NB4 (cell line): ENCODE results near the gene ZNF628.

Experiments
- MAX ChIP-seq: IDR thresholded peaks from 2 replicates; pipeline ENCODE4 v1.6.1; 2011; ENCODE audit warnings: low read depth, low read length
- POLR2A ChIP-seq: IDR thresholded peaks from 2 replicates; pipeline ENCODE4 v1.6.1; 2011; ENCODE audit warnings: mild to moderate bottlenecking; ENCODE audit not compliant: insufficient read length; ENCODE audit errors: extremely low read depth
- TF ChIP-seq, protein P1 (sequence below): IDR thresholded peaks from one replicate; pipeline ENCODE4 v1.5.1; 2012; ENCODE audit warnings: low read depth, low read length

DNA sequence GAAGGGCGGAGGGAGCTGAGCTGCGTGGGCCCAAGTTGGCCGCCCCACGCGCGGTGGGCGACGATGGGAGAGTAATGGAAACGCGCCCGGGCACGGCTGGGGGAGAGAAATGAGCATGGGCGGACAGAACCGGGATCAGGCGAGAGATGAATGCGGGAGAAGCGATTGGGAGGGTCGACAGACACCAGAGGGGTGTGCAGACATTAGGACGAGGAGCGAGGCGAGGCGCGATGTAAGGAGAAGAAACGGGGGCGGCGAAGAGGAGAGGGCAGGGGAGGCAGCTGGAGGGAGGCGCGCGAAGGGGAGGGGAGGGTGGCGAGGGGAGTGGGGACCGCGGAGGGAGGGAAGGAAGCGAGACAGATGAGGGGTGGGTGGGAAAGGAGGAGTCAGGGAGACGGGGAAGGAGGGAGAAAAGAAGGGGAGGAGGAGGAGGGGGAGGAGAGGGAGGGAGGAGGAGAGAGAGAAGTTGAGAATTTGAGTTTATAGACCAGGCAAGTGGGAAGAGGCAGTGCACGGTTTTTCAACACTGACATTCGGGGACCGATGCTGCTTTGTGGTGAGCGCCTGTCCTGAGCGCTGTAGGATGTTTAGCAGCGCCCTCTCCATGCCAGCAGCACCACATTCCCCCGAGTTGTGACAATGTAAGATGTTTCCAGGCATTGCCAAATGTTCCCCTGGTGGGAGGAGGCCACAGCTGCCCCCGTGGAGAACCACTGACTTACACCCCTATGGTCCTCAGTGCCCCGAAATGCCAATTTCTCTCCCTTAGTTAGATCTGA is 33.2 kb upstream of the ZNF628 start, which contains the start of gene SHISA7:
- TF ChIP-seq, protein P1, sequence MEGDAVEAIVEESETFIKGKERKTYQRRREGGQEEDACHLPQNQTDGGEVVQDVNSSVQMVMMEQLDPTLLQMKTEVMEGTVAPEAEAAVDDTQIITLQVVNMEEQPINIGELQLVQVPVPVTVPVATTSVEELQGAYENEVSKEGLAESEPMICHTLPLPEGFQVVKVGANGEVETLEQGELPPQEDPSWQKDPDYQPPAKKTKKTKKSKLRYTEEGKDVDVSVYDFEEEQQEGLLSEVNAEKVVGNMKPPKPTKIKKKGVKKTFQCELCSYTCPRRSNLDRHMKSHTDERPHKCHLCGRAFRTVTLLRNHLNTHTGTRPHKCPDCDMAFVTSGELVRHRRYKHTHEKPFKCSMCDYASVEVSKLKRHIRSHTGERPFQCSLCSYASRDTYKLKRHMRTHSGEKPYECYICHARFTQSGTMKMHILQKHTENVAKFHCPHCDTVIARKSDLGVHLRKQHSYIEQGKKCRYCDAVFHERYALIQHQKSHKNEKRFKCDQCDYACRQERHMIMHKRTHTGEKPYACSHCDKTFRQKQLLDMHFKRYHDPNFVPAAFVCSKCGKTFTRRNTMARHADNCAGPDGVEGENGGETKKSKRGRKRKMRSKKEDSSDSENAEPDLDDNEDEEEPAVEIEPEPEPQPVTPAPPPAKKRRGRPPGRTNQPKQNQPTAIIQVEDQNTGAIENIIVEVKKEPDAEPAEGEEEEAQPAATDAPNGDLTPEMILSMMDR: no peak
- TF ChIP-seq POLR2A (no peak), MAX (no peak)
